ENCODE results near the gene TIMM17B. TPM values are rescaled to one million over a fixed set of nuclear protein-coding genes. Genes with fewer than 3 reads are reported as not detected.

The TIMM17B gene
- 10 to 100 TPM; 44.6 to 46.7 TPM for total RNA-seq
- long read RNA-seq, partial matches to known transcripts: 15 of 19 reads
- long read RNA-seq, other reads (novel, unspliced or antisense): 1 of 19 reads

GRCh38 chrX:48897625-48898306 lies at the start of gene TIMM17B, which contains the start of gene PQBP1:
Gene TIMM17B (minus strand): TSS chrX:48897768. CDS start chrX:48897749, 19 bp downstream.
Gene PQBP1 (plus strand): TSS chrX:48897930. CDS start chrX:48898510, 580 bp downstream.
- DNase-seq (peak; percentile 88 to 93), ATAC-seq (peak; percentile 90)
- intact Hi-C loops (cut with DNase I, micrococcal nuclease): no loop called here

- ATAC-seq (peak; percentile 81), DNase-seq (peak in 1 of 2 donors; percentile 71)
- intact Hi-C loops (cut with DNase I, micrococcal nuclease): no loop called here
These were observed 48.2 kb upstream of the TIMM17B start for GRCh38 chrX:48945517-48946348.

GRCh38 chrX:48942895-48943294 lies 45.3 kb upstream of the TIMM17B start:
- ATAC-seq (no peak), DNase-seq (no peak)
- intact Hi-C loops (cut with DNase I, micrococcal nuclease): no loop called here

GRCh38 chrX:48940404-48940955 lies 42.9 kb upstream of the TIMM17B start:
- ATAC-seq: no peak
- intact Hi-C loops (cut with DNase I, micrococcal nuclease): no loop called here
- no peak for DNase-seq

DNA sequence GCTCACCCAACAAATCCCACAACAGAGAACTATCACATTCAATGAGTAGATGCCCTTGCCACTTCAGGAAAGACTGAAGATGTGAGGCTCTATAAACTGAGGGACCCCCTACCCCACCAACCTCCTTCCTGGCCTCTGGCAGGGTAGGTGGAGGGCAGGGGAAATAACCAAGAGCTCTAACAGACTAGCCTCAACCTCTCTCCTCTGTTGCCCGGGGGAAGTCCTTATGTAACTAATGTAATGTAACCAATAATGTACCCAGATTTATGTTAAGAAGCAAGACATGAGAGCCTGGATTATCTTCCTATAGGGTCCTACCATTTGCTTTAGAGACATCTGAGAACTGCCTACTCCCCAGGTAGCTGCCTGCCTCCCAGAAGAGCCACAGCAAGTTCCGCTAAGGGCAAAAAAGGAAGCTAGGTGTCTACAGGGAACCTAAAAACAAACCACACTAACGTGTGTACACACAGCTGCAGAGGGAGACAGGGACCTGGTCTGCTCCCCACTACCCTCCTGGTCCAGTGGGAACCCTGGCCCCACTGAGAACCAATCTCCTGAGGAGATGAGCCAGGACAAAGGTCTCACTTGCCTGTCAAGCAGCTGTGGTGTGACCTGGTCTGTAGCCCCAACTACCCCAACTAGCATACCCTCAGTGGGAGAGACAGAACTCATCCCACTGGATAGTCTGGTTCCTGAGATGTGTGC lies 42.1 kb upstream of the TIMM17B start:
- no peak for DNase-seq
- ATAC-seq: no peak
- intact Hi-C loops (cut with DNase I, micrococcal nuclease): no loop called here

- DNase-seq (peak; percentile 35 to 54), ATAC-seq (peak; percentile 24)
- intact Hi-C loops (cut with DNase I, micrococcal nuclease): no loop called here
These were observed 41.3 kb upstream of the TIMM17B start for GRCh38 chrX:48938721-48939425.

- intact Hi-C loops (cut with DNase I, micrococcal nuclease): no loop called here
- DNase-seq (peak; percentile 71 to 74), ATAC-seq (peak; percentile 51)
These were observed 39.7 kb upstream of the TIMM17B start for GRCh38 chrX:48937054-48937907.

GRCh38 chrX:48936429-48937053 lies 39.0 kb upstream of the TIMM17B start:
- no peak for DNase-seq
- no peak for ATAC-seq
- intact Hi-C loops (cut with DNase I, micrococcal nuclease): no loop called here

DNA sequence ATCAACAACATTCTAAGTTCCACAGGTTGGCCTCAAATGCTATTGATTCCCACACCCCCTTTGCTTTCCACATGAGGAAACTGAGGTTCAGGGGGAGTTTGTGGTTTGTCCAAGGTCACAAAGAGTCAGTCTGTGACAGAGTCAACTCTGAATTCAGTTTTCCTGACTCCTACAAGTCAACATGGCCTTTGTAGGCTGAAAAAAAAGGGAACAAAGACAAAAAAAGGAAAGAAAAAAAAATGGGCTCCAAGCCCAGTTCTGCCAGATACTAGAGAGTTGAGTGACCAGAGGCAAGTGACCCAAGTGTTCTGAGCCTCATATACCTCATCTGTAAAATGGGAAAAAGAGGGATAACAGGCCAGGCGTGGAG lies 37.7 kb upstream of the TIMM17B start:
- intact Hi-C loops (cut with DNase I, micrococcal nuclease): no loop called here
- ATAC-seq: no peak
- DNase-seq: no peak

- DNase-seq (no peak), ATAC-seq (no peak)
- intact Hi-C loops (cut with DNase I, micrococcal nuclease): no loop called here
These were observed 37.2 kb upstream of the TIMM17B start for GRCh38 chrX:48934581-48935300.

DNA sequence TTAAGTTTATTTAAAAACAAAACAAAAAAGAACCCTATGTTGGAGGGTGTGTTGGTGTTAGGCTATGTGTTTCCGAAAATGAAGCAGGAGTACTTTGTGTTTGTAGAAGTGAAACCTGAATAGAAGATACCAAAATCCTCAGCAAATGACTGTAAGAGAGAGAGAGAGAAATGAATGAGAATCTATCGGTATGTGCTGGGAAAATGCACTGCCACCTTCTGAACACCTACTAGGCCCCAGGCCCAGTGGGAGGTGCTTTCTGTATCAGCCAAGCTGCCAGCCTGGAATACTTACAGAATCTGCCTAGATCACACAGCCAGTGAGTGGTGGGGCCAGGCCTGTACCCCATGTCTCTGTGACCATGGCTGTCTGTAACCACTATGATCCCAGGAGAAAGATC lies 36.2 kb upstream of the TIMM17B start:
- DNase-seq: no peak
- intact Hi-C loops (cut with DNase I, micrococcal nuclease): no loop called here

GRCh38 chrX:48927736-48928382 lies 30.3 kb upstream of the TIMM17B start:
- intact Hi-C loops (cut with DNase I, micrococcal nuclease): no loop called here
- no peak for ATAC-seq
- DNase-seq: no peak

More for the DNA sequence above, 36.2 kb upstream of the TIMM17B start:
- no peak for ATAC-seq

GRCh38 chrX:48927123-48927522 lies 29.6 kb upstream of the TIMM17B start:
- no peak for ATAC-seq
- intact Hi-C loops (cut with DNase I, micrococcal nuclease): no loop called here
- DNase-seq: no peak

DNA sequence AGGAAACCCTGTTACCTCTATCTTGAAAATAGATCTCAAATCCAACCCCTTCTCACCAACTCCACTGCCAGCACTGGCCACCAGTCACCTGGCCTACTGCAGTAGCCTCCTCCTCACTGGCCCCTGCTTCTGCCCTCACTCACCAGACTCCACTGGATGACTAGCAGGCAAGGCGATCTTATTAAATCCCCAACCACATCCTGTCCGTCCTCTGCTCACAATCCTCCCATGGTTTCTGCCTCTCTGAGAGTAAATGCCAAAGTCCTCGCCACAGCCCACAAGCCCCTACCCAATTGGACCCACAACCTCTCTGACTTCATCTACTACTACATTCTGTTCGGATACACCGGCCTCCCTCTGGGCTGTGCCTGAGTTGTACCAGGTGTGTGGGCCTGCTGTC lies 26.7 kb upstream of the TIMM17B start:
- intact Hi-C loops (cut with DNase I, micrococcal nuclease): no loop called here
- ATAC-seq (no peak), DNase-seq (no peak)

DNA sequence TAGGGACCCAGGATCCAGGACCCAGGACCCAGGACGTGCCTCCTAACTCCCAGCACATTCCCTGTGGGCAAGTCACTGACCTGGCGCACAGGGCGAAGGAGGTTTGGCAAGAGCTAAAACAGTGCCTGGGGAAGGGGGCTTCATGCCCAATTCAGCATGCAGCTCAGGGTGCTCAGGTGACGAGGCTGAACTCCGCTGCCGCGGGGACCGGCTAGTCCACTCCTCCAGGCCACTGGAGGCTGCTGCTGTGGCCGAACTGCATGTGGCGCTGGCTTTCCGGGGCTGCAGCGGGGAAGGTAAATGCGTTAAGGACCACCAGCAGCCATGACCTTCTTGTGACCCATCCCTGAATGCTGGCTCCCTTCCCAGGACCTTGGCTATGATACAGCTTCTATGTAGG lies 26.2 kb upstream of the TIMM17B start:
- DNase-seq (no peak), ATAC-seq (no peak)
- intact Hi-C loops (cut with DNase I, micrococcal nuclease): no loop called here

- no peak for ATAC-seq
- DNase-seq: no peak
- intact Hi-C loops (cut with DNase I, micrococcal nuclease): no loop called here
These were observed 23.1 kb upstream of the TIMM17B start for GRCh38 chrX:48920718-48921104.
